Spleen (tissue), 11 donors: ENCODE results near the gene JPH4. TPM values are rescaled to one million over a fixed set of nuclear protein-coding genes. Genes with fewer than 3 reads are reported as not detected.

ENCODE experiments used
- DNase-seq: peaks from one replicate; pipeline ENCODE4 v3.0.0-alpha.2; 2020
- H3K27ac ChIP-seq, 8 donors: fragments of 200-600 bp; sonication (generic) in 7 of 8; 1 replicate in 4 of 8; 2 replicates in 4 of 8; pipeline versions ENCODE4 v1.5.0 to v1.8.0; 2016 to 2021; ENCODE audit warnings: inconsistent platforms in 4 of 8, mild to moderate bottlenecking in 4 of 8, moderate library complexity in 1 of 8
- H3K27me3 ChIP-seq, 7 donors: fragments of 200-600 bp; sonication (generic) in 6 of 7; replicated peaks in 1 of 7; 1 replicate in 4 of 7; 2 replicates in 3 of 7; pipeline versions ENCODE4 v1.5.0 to v1.8.0; 2016 to 2021; ENCODE audit warnings: inconsistent platforms in 3 of 7, mild to moderate bottlenecking in 1 of 7
- H3K36me3 ChIP-seq, 6 donors: fragments of 200-600 bp; sonication (generic) in 5 of 6; 1 replicate in 4 of 6; 2 replicates in 2 of 6; pipeline versions ENCODE4 v1.5.0 to v1.8.0; 2016 to 2021; ENCODE audit warnings: inconsistent platforms in 2 of 6
- H3K4me1 ChIP-seq, 6 donors: fragments of 200-600 bp; sonication (generic) in 5 of 6; 1 replicate in 3 of 6; 2 replicates in 3 of 6; pipeline versions ENCODE4 v1.5.0 to v1.8.0; 2016 to 2021; ENCODE audit warnings: inconsistent platforms in 3 of 6
- H3K4me3 ChIP-seq, 8 donors: fragments of 200-600 bp; sonication (generic) in 7 of 8; 1 replicate in 4 of 8; 2 replicates in 4 of 8; pipeline versions ENCODE4 v1.5.0 to v1.8.0; 2016 to 2021; ENCODE audit warnings: inconsistent platforms in 4 of 8, mild to moderate bottlenecking in 4 of 8, moderate library complexity in 2 of 8
- H3K9me3 ChIP-seq, 8 donors: fragments of 200-600 bp; sonication (generic) in 7 of 8; 1 replicate in 4 of 8; 2 replicates in 4 of 8; pipeline versions ENCODE4 v1.5.0 to v1.8.0; 2016 to 2021; ENCODE audit warnings: inconsistent platforms in 4 of 8
- POLR2A ChIP-seq, 3 donors: fragments of 450-650 bp; IDR thresholded peaks; one replicate each; pipeline ENCODE4 v1.5.1; 2017; ENCODE audit warnings: antibody characterized with exemption in 3 of 3, mild to moderate bottlenecking in 1 of 3
- POLR2AphosphoS5 ChIP-seq, 3 donors: sonication (generic); formaldehyde crosslinking; IDR thresholded peaks; one replicate each; pipeline ENCODE4 v1.5.1; 2017; ENCODE audit warnings: antibody characterized with exemption in 3 of 3
- WGBS, 5 donors: extraction: QIAGEN DNeasy Blood & Tissue Kit in 3 of 5; methylation state at CpG; one replicate each; pipeline versions ENCODE4 v1.1.5 to v1.1.7; 2013 to 2018; 5-methylcytosine and 5-hydroxymethylcytosine counted together
- intact Hi-C: fragments of 100-400 bp; cut with DNase I; formaldehyde crosslinking; loops from one replicate; pipeline ENCODE4 v1.15.0; 2023; ENCODE audit warnings: low total_unique reads
- polyA plus RNA-seq, 3 donors: library from polyadenylated mRNA; stranded (reverse); fragments of 200-250 nt; gene quantifications; one replicate each; pipeline ENCODE4 v1.2.1, GENCODE V29; 2013
- total RNA-seq, 7 donors: library from RNA; depleted of rRNA in 3 of 7; stranded (reverse); fragments of >200 nt in 3 of 7; fragmentation: NEBNext Ultra II Directional in 4 of 7; extraction: Animal tissue kit (Norgen Biotek cat#: 25700) in 4 of 7; gene quantifications; one replicate each; pipeline versions ENCODE4 v1.1.0 to v1.2.1, GENCODE V29; 2016 to 2021
- TF ChIP-seq, protein P1 (sequence below), 11 experiments: fragments of 200-600 bp in 7 of 11; fragments of 450-650 bp in 4 of 11; sonication (generic) in 4 of 11; IDR thresholded peaks in 8 of 11; conservative IDR thresholded peaks in 3 of 11; 1 replicate in 7 of 11; 2 replicates in 4 of 11; pipeline versions ENCODE4 v1.4.0 to v1.8.0; 2016 to 2021; ENCODE audit warnings: antibody characterized with exemption in 11 of 11, inconsistent platforms in 4 of 11, mild to moderate bottlenecking in 1 of 11
- donor health status: healthy with polysubstance abuse.
- donor health status: DM: no; HTN: no; CAD: no; lungs with moderate emphysema.
- donor health status: DM: no; HTN: no; CAD: no.
- donor health status: Bipolar disorder and iron deficiency.
- donor health status: healthy.
- donor health status: DM: no; HTN: no; CAD: no.
- donor health status: DM: yes; HTN: yes; CAD: no.

The JPH4 gene
- total and polyA plus RNA-seq, 10 donors: 0.70 to 17.3 (median 3.8) TPM

GRCh38 chr14:23614395-23614828 is 35.8 kb upstream of the JPH4 start:
- H3K9me3 ChIP-seq: no peaks in the 10 kb centered on the region
- intact Hi-C loops: no loop called here
- H3K4me1 ChIP-seq: peaks cover 0 to 15% (median 11%) of the 10 kb centered on the region in 6 donors
- no peak for DNase-seq
- H3K27ac ChIP-seq: no peak overlapping the region
- TF ChIP-seq, protein P1, sequence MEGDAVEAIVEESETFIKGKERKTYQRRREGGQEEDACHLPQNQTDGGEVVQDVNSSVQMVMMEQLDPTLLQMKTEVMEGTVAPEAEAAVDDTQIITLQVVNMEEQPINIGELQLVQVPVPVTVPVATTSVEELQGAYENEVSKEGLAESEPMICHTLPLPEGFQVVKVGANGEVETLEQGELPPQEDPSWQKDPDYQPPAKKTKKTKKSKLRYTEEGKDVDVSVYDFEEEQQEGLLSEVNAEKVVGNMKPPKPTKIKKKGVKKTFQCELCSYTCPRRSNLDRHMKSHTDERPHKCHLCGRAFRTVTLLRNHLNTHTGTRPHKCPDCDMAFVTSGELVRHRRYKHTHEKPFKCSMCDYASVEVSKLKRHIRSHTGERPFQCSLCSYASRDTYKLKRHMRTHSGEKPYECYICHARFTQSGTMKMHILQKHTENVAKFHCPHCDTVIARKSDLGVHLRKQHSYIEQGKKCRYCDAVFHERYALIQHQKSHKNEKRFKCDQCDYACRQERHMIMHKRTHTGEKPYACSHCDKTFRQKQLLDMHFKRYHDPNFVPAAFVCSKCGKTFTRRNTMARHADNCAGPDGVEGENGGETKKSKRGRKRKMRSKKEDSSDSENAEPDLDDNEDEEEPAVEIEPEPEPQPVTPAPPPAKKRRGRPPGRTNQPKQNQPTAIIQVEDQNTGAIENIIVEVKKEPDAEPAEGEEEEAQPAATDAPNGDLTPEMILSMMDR (IDR thresholded peaks at IDR 0.05 in 8 of 11, conservative IDR thresholded peaks at IDR 0.05 in 3 of 11): no peak
- TF ChIP-seq POLR2A (IDR thresholded peaks at IDR 0.05) (no peak), POLR2AphosphoS5 (IDR thresholded peaks at IDR 0.05) (no peak)
- H3K4me3 ChIP-seq: no peak overlapping the region
- H3K36me3 ChIP-seq: no peaks in the 10 kb centered on the region
- WGBS, 5 donors: 65 to 87% (median 75%) methylated on average over 2 of the region's 2 CpGs
- no peaks in the 10 kb centered on the region for H3K27me3 ChIP-seq

DNA sequence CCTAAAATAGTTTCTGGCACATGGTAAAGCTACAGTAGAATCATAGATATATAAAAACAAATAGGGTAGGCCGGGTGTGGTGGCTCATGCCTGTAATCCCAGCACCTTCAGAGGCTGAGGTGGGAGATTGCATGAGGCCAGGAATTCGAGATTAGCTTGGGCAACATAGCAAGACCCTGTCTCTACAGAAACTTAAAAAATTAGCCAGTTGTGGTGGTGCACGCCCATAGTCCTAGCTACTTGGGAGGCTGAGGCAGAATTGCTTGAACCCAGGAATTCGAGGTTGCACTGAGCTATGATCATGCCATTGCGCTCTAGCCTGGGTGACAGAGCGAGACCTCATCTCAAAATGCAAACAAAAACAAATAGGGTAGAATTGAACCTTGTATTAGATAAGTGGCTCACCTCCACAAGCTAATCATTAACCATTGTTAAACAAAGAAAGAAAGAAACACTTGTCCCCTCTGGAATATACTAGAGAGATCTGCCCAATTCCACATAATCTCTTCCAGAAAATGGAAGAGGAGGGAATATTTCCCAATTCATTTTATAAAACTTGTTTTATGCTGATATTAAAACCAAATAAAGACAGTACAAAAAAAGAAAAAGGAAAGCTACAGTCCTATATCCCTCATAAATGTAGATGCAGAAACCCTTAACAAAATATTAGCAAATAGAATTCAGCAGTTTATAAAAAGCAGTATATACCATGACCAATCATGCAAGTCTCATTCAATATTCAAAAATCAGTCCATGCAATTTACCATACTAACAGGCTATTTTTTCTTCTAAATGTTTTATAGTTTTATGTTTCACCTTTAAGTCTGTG is 34.9 kb upstream of the JPH4 start:
- Histone ChIP-seq H3K4me3 (no peak overlapping the region), H3K27me3 (no peaks in the 10 kb centered on the region), H3K9me3 (no peaks in the 10 kb centered on the region), H3K4me1 (peaks cover 0 to 15% (median 11%) of the 10 kb centered on the region in 6 donors), H3K36me3 (no peaks in the 10 kb centered on the region), H3K27ac (no peak overlapping the region)
- WGBS, 5 donors: 82 to 94% (median 86%) methylated on average over 6 of the region's 6 CpGs
- TF ChIP-seq POLR2AphosphoS5 (IDR thresholded peaks at IDR 0.05) (no peak), POLR2A (IDR thresholded peaks at IDR 0.05) (no peak)
- TF ChIP-seq, protein P1 (IDR thresholded peaks at IDR 0.05 in 8 of 11, conservative IDR thresholded peaks at IDR 0.05 in 3 of 11): no peak
- intact Hi-C loops: no loop called here
- DNase-seq: no peak

GRCh38 chr14:23612802-23613201 is 34.2 kb upstream of the JPH4 start:
- no peaks in the 10 kb centered on the region for H3K36me3 ChIP-seq
- intact Hi-C loops: no loop called here
- no peak overlapping the region for H3K27ac ChIP-seq
- no peaks in the 10 kb centered on the region for H3K27me3 ChIP-seq
- 92 to 100% (median 93%) methylated on average over 1 of the region's 1 CpG for WGBS, 5 donors
- H3K4me3 ChIP-seq: no peak overlapping the region
- no peaks in the 10 kb centered on the region for H3K9me3 ChIP-seq
- DNase-seq: no peak
- TF ChIP-seq, protein P1 (IDR thresholded peaks at IDR 0.05 in 8 of 11, conservative IDR thresholded peaks at IDR 0.05 in 3 of 11): no peak
- no peak for TF ChIP-seq POLR2AphosphoS5 (IDR thresholded peaks at IDR 0.05)
- TF ChIP-seq POLR2A (IDR thresholded peaks at IDR 0.05): no peak
- peaks cover 0 to 15% (median 11%) of the 10 kb centered on the region in 6 donors for H3K4me1 ChIP-seq

GRCh38 chr14:23612354-23612732 is 33.8 kb upstream of the JPH4 start:
- DNase-seq: no peak
- Histone ChIP-seq H3K27me3 (no peaks in the 10 kb centered on the region), H3K4me1 (peaks cover 0 to 15% (median 11%) of the 10 kb centered on the region in 6 donors), H3K9me3 (no peaks in the 10 kb centered on the region), H3K36me3 (no peaks in the 10 kb centered on the region), H3K27ac (no peak overlapping the region), H3K4me3 (no peak overlapping the region)
- TF ChIP-seq POLR2AphosphoS5 (IDR thresholded peaks at IDR 0.05) (no peak), POLR2A (IDR thresholded peaks at IDR 0.05) (no peak)
- TF ChIP-seq, protein P1 (IDR thresholded peaks at IDR 0.05 in 8 of 11, conservative IDR thresholded peaks at IDR 0.05 in 3 of 11): no peak
- intact Hi-C loops: no loop called here
- WGBS, 5 donors: 80 to 90% (median 88%) methylated on average over 4 of the region's 4 CpGs
